GM18508 (cell line): Measurements from ENCODE around the gene NEO1.

Experiments
- ATAC-seq: cut with Tn5 transposase; IDR thresholded peaks from one replicate; pipeline ENCODE4 v1.9.1; 2021; ENCODE audit warnings: moderate number of reproducible peaks; ENCODE audit not compliant: insufficient read depth, unreplicated experiment

The NEO1 gene

DNA sequence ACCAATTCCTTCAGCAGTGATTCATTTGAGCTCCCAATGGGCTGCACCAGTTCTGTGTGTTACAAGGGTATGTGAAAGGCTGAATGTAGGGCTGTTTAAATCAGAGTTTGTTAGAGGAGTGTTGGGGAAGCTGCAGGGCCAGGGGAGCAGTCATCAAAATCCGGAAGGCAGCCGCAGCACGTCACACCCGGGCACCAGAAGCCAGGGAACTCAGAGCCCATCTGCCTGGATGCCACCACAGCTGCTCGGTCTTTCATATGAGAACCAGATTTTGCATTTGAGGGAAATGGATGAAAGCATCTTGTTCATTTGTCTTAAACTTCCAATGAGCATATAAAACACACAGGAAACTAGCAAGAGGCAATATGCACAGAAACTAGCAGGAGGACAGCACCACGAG is 24.2 kb upstream of the NEO1 start:
- ATAC-seq: no peak

DNA sequence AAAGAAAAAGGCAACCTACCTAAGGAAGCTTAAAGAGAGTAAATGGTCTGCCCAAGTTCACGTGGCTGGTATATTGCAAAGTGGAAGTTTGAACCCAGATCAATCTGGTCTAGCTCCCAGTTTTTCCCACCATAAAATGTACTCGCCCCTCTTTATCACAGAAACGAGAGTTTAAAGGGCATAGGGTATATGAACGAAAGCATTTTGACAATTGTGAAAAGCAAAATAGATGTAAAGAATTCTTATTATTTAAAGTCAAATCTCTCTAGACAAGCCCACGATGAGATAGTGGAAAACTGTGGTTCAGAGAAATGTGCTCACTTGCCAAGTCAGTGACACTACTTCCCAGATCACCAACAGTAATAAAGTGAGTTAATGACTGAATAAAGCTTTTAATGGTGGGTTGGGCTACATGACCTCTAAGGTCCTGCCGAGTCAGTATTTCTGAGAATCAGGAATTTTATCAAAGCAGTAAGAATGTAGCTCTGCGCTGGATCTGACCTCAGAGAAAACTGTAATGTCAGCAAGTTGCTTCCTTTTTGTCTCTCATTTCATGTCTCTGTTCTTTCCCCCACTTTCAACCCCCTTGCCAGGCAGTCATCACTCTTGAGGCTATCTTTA is 23.3 kb upstream of the NEO1 start:
- ATAC-seq: no peak

DNA sequence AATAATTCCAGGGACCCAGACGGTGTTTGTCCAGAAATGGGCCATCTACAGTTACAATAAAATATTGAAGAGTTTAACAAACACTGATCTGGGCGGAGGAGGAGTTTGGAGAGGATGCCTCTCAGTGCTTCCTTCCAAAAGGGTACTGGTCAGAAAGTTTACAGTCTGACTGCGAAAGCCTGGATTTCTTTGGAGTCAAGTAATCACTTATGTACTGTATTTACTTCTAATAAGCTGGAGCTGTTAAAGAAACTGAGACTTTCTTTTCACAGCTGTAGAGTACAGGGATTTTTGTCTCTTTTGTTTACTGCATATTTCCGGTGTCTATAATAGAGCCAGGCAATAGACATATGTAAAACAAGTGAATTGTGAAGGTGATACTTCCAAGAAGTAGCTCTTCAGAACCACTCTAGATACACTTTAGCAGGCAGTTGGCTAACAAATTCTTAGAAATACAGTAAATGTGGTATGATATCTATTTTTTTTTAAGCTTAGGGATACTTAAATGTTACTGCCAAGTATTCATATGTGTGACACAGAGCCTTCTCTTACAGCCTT is 22.1 kb upstream of the NEO1 start:
- no peak for ATAC-seq

DNA sequence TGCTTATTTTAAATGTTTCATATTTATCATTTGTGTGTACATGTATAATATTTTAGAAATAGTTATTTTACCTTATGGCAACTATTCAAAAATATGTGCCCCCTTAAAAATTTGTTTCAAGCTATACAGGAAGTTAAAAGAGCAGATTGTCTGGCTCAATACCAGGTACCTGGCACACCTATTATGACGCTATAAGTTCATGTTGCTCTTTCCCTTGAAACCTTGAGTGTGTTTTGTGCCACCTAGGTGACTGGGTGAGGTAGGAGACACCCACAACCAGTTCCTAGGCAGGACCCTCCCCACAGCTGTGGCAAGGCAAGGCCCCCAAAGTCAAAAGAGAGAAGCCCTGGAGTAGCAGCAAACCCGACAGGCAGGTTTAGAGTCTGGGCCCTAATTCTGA is 20.6 kb upstream of the NEO1 start:
- ATAC-seq: no peak

DNA sequence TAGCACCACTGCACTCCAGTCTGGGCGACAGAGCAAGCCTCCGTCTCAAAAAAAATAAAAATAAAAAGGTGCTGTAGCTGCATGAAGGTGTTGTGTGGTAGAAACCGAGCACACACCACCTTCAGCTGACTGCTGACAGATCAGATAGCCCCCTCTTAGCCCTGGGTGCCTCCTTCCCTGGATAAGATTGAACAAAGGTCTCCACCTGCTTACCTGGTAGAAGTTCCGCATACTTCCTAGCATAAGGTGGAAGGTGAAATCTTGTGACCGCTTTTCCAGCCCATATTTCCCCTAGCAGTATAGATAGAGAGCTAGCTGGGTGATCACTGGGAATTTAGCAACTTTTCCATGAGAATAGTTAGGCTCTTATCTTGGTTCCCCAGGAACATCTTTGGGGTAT is 18.7 kb upstream of the NEO1 start:
- no peak for ATAC-seq

DNA sequence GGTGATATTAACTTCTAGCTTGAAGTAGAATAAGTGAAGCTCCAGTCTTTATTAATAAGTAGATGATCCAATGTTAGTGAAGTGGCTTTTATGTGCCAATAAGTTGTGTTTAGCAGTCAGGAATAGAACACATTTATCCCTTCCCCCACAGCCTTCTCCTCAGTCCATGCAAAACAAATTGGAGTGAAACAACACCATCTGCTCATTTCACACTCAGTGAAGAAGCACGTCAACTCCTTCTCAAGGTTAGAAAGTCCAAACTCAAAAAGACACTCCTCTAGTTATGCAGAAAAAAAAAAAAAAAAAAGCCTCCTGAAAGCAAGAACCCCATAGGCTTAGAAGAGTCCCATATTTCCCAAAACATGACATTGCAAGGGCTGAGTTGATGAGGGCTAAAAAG is 18.0 kb upstream of the NEO1 start:
- ATAC-seq: no peak

DNA sequence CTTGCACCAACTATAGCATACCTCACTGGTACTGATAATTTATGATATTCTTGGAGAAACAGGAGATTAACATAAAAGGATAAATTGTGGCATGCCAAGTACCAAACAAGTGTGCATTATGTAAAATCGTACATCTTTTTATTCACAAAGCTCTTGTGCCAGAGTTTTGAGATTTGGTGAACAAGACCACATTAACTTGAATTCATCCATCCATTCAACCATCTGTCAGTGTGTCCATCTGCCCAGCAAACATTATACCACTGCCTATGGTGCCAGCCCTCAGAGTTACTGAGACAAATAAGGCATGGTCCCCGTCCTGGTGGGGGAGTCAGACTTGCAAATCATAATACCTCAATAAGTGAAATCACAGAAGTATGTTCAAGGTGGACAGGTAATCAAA is 17.0 kb upstream of the NEO1 start:
- ATAC-seq: no peak

DNA sequence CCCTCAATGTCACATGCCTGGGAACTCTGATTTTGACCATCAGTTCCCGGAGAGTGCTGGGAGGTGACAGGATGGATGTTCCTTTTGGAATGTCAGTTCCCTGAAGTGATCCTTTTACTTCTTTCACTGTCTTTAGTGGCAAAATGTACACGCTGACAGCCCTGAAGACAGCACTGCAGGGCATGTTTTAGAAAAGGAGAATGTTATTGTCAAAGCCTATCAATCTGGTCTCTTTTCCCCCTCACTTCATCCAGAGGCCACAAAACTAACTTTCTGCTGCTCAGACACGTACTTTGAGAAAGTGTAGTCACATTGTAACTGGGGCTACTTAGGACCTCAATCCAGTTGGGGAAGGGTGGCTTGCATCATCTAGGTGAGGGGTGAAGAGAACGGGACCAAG is 14.0 kb upstream of the NEO1 start:
- ATAC-seq: no peak

DNA sequence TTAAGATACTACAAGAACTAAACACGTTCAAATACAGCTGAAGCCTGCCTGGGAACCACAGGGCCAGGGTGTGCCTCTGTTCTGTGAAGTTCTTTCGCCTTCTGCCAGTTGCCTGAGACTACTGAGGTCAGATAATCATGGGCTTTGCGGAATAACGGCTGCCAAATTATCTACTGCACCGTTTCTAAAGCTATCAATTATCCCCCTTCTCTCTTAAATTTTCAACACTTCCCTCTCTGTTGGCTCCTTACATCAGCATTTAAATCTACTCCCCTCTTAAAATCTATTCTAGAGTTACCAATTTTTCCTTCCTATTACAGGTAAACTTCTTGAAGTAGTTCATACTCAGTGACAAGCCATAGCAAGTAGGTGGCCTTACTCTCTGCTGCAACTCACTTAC is 6.2 kb upstream of the NEO1 start:
- ATAC-seq: no peak

DNA sequence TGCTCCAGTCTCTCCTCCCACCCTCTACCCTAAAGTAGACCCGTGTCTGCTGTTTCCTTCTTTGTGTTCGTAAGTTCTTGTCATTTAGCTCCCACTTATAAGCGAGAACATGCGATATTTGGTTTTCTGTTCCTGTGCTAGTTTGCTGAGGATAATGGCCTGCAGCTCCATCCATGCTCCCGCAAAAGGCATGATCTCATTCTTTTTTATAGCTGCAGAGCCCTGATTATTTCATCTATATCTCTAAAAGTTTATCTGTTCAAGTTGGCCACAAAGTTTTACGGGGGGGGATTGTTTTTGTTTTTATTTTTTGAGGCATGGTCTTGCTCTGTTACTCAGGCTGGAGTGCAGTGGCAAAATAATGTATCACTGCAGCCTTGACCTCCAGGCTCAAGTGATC is 4.4 kb upstream of the NEO1 start:
- ATAC-seq: no peak

DNA sequence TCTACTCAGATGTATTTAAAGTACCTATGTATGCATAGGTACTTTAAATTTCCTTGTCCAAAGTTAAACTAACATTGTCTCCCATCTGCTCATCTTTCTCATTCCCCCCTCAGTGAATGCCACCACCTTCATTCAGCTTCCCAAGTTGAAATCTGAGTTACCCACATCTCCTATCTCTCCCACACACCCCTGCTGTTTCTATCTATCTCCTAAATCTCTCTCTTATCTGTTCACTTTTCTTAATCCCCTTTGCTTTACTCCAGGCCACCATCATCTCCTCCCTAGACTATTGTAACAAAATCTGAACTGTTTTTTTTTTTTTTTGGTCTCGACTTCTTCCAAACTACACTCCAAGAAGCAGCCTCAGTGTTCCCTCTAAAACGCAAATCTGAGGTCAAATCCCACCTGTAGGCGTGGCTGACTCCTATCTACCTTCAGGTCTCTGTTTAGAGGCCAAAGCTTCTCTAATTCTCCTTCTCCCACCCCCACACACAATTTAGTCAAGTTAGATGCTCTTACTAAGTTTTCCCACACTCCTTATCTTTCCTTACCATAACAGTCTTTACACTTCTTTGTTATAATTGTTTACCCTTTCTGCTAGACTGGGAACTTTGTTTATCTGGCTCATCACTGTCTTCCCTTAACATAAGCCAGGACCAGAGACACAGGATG is 3.5 kb upstream of the NEO1 start:
- ATAC-seq: no peak

DNA sequence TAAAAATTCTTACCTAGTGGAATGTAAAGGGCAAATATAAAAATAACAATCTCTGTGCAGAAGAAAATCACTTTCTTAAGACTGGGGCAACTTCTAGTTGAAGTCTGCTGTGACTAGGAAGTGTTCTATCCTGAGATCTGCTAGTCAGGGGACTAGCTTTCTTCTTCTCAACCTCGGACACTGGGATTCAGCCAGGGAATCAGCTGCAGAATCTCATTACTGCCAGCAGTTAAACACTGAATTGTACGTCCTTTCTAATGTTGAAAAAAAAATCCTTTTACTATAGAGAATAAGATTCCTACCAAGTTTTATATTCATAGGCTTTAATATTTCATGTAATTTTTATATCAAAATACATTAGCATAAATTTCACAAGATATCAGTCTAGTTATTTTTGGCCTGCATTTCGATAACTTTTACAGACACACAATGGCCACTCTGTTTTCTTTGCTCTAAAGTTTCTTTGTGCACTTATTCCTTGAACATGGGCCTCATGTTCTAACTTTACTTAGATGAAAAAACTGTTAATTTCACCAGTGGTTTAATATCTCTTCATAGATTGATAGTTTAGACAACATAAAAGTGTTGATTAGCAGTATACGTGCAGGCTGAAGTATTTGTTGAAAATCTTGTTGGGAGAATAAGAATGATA is 2.6 kb upstream of the NEO1 start:
- ATAC-seq: no peak

DNA sequence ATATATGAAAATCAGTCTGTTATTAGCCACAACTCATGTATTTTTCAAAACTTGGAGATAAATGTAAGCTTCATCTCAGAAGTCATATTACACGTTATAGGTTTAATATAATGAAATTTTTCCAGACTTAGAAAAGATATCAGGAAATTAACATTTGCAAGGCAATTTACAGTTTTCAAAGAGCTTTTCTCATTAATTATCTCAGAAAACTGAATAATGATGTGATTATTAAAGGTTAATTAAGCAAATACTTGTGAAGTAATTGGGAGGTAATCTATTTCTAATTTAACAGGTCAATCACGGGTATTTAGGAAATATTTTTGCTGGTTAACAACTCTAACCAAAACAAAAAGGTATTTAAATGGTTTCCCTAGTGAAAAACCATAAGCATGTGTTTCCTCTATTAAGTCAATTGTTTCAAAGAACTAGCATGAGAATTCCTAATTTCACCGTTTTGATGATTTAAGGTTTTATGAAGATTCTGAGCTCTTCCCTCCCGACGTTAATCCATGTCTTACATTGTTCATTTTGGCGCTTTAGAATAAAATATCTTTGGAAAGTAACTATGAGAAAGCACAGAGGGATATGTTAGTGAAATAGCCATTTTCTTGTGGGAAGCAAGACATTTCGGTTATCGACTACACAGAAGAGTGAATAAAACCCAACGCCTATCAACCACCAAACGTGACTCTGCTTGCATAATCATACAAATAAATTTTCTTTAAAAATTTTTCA is 1.5 kb upstream of the NEO1 start:
- no peak for ATAC-seq

DNA sequence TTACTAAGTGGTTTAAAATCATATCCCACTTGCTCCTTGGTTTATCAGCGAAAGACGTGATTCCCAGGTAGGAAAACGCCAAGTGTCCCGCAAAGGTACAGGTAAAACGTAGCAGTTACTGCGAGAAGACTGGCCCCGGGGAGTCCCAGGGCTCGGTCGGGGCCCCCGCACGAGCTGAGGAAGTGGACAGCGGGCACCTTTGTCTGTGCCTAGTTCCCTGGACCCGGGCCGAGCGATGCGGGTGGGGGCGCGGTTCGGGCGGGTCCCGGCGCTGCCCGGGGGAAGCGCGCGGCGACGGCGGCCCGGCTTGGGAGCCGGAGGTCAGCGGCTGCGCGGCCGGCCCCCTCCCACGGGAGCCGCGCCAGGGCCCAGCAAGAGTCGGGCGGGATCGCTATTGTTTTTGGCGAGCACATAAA is 864 bp upstream of the NEO1 start:
- ATAC-seq: no peak

DNA sequence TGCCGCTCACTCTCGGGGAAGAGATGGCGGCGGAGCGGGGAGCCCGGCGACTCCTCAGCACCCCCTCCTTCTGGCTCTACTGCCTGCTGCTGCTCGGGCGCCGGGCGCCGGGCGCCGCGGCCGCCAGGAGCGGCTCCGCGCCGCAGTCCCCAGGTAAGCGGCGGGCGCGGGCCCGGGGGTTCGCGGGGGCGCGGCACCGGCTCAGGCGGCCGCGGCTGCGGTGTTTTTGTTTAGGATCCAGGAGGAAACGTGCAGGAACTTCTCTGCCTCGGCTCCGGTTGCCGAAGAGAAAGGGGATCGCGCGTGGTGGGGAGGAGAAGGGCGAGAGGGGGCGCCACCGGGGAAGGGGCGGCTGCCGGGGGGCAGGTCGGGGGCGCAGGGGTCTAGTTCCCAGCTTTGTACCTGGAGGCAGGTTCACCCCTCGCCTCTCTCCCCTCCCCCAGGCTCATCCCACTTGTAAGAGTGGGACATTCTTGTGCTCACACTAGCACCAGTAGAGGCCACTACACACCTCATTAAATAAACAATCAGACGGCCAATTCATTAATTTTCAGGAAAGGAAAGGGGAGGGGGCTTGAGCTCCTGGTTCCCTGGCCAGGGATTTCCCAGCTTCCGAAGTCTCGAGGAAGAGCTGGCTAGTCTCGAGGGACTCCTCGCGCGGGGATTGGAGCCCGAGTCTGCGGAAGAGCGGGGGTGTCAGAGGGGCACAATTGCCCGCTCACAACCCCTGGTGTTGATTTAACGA is 562 bp downstream of the NEO1 start:
- no peak for ATAC-seq

DNA sequence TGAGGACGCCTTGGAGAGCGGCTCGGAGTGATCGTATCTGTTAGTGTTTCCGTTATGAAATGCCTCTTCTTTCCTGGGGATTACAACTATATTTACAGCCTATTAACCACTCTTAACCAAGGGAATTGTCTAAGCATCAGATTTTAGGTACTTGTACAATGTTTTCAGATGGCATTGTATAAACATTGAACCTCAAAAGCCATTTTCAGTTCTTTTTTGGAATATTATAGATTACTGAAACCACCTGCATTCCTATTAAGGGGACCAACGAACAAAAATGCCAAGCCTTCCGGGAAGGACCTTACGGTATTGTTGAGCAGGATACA is 1.1 kb downstream of the NEO1 start:
- ATAC-seq: no peak

DNA sequence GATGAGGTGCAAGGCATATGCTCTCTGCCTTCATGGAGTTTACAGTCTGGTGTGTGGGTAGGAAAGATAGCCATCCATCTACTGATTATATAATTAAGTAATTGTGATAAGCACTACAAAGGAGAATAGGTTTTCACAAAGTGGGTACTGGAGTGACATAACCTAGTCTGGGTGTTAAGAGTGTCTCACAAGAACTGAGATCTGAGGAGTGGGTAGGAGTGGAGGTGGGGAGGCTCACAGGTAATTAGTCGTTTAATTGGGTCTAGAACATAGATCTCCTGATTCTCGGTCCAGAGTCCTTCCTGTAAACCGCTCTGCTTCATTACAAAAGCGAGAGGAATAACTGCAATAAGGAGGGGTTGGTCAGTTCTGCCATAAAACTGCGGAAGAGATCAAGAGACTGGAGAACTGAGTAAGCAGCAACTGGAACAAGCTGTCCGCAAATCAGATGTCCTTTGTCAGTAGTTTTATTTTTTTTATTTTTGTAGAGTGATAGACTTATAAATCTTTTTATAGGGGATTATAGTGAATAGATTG is 2.2 kb downstream of the NEO1 start:
- ATAC-seq: no peak

DNA sequence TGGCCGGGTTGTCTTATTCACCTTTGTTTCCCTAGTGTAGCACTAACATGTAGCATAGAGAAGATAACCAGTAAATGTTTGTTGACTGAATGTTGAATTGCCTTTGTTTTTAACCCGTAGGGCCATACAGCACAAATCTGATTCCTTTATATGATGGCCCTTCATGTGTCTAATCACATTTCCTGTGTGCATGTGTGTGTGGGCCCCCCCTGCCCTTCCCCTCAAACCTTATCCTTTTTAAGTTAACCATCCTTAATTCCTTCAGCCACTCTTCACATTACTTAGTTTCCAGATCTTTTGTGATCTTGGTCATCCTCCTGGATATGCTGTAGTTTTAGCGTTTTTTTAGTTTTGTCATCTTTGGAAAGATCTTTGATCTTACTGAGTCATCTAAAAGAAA is 4.2 kb downstream of the NEO1 start:
- ATAC-seq: no peak

DNA sequence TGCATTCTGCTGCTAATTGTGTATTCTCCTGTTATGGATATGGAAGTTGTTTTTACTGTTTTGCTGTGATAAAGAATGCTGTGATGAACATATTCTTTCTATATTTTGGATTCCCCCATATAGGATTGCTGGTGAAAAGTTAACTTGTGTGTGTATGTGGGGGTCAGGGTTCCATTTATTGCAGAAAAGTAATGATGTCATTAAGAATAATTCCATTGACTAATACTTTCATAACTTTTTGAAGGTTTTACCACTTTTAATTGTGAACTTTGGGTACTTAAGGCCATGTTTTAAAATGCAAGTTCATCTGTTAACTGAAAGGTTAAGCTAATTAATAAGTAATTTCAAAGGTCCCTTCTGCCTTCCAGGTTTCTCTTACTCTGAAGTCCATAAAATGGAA is 6.2 kb downstream of the NEO1 start:
- no peak for ATAC-seq

DNA sequence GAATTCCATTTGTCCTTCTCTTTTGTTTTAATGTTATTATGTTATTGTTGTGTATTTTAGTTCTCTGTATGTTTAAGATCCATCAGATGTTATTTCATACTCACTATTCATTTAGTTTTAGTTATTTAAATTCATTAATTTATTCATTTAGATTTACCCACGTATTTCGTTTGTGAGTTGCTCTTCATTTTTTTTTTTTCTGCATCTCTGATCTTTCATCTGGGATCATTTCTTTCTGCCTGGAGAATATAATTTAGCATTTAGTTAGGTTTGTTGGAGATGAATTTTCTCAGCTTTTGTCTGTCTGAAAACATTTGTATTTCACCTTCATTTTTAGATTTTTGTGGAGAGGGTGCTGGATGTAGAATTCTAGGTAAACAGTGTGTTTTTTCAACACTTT is 12.9 kb downstream of the NEO1 start:
- ATAC-seq: no peak
